Gastrocnemius medialis (tissue), 4 donors: ENCODE measurements around the gene NDOR1. TPM values are rescaled to one million over a fixed set of nuclear protein-coding genes. Genes with fewer than 3 reads are reported as not detected.
A peak's percentile ranks its signal among the peaks of the same experiment; 100 is the strongest.

Experiments used
- ATAC-seq, 2 donors: fragments of 150-250 bp; one replicate each; pipeline ENCODE4 v1.9.1; 2016
- DNase-seq, 2 donors: peaks; one replicate each; pipeline ENCODE4 v3.0.0-alpha.2; 2019
- H3K27ac ChIP-seq, 4 donors: fragments of 200-600 bp; sonication (generic); 1 replicate in 1 of 4; 2 replicates in 3 of 4; pipeline ENCODE4 v1.5.1; 2016 to 2018; ENCODE audit warnings: mild to moderate bottlenecking in 2 of 4, moderate library complexity in 1 of 4
- H3K27me3 ChIP-seq, 3 donors: fragments of 200-600 bp; sonication (generic) in 2 of 3; 1 replicate in 1 of 3; 2 replicates in 2 of 3; pipeline versions ENCODE4 v1.5.1 to v1.6.0; 2016 to 2019; ENCODE audit warnings: mild to moderate bottlenecking in 1 of 3, moderate library complexity in 1 of 3
- H3K36me3 ChIP-seq, 2 donors: fragments of 200-600 bp; sonication (generic) in 1 of 2; one replicate each; pipeline ENCODE4 v1.5.1; 2017 to 2018
- H3K4me1 ChIP-seq, 2 donors: fragments of 200-600 bp; sonication (generic) in 1 of 2; one replicate each; pipeline ENCODE4 v1.5.1; 2016 to 2017; ENCODE audit warnings: mild to moderate bottlenecking in 2 of 2
- H3K4me3 ChIP-seq, 4 donors: fragments of 200-600 bp; sonication (generic) in 3 of 4; 1 replicate in 1 of 4; 2 replicates in 3 of 4; pipeline ENCODE4 v1.5.1; 2016 to 2019; ENCODE audit warnings: mild to moderate bottlenecking in 2 of 4
- H3K9me3 ChIP-seq, 3 donors: fragments of 200-600 bp; sonication (generic) in 2 of 3; 1 replicate in 1 of 3; 2 replicates in 2 of 3; pipeline ENCODE4 v1.5.1; 2016 to 2019
- POLR2A ChIP-seq, 2 donors: fragments of 450-650 bp; IDR thresholded peaks; one replicate each; pipeline ENCODE4 v1.6.1; 2017; ENCODE audit warnings: antibody characterized with exemption in 2 of 2, mild to moderate bottlenecking in 2 of 2, moderate library complexity in 2 of 2
- in situ Hi-C, 4 donors: fragments of 200-750 bp; cut with MboI; loops; one replicate each; pipeline versions ENCODE4 v1.15.0 to v1.8.0; 2017; ENCODE audit warnings: low sequenced_read_pairs in 4 of 4
- intact Hi-C: fragments of 100-400 bp; cut with DNase I; formaldehyde crosslinking; loops from one replicate; pipeline ENCODE4 v1.15.1; 2023; ENCODE audit warnings: low total_unique reads
- total RNA-seq, 4 donors: library from RNA; depleted of rRNA; stranded (reverse); fragments of >200 nt; gene quantifications; one replicate each; pipeline versions ENCODE4 v1.1.0 to v1.2.3, GENCODE V29; 2016
- TF ChIP-seq, protein P1 (sequence below), 5 experiments: fragments of 450-650 bp in 3 of 5; fragments of 200-600 bp in 2 of 5; sonication (generic) in 2 of 5; IDR thresholded peaks in 4 of 5; conservative IDR thresholded peaks in 1 of 5; 1 replicate in 4 of 5; 2 replicates in 1 of 5; pipeline ENCODE4 v1.5.1; 2016 to 2019; ENCODE audit warnings: antibody characterized with exemption in 5 of 5, mild to moderate bottlenecking in 3 of 5, moderate library complexity in 3 of 5

NDOR1 gene
- total RNA-seq, 4 donors from 2014 or later = 2.4 to 5.0 (median 4.1) TPM

DNA sequence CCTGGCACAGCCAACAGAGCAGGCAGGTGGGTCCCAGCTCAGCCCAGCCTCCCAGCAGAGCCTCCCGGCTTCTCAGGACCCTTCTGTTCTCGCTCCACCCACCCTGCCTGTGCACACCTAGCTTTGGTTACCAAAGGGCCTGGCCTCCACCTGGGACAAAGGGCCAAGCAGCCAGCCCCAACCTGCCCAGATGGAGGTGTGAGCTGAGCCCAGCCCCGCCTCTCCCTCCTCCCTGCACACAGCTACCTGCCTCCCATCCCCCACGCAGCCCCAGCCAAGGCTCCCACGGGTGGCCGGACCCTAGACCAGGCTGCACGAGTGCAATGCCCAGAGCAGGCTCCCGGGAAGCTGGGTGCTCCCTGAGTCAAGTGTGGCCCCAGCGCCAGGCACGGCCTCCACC, 10.6 kb upstream of the NDOR1 start:
- no peak overlapping the region for H3K4me3 ChIP-seq
- no peak for DNase-seq
- intact Hi-C loops = no loop called here

DNA sequence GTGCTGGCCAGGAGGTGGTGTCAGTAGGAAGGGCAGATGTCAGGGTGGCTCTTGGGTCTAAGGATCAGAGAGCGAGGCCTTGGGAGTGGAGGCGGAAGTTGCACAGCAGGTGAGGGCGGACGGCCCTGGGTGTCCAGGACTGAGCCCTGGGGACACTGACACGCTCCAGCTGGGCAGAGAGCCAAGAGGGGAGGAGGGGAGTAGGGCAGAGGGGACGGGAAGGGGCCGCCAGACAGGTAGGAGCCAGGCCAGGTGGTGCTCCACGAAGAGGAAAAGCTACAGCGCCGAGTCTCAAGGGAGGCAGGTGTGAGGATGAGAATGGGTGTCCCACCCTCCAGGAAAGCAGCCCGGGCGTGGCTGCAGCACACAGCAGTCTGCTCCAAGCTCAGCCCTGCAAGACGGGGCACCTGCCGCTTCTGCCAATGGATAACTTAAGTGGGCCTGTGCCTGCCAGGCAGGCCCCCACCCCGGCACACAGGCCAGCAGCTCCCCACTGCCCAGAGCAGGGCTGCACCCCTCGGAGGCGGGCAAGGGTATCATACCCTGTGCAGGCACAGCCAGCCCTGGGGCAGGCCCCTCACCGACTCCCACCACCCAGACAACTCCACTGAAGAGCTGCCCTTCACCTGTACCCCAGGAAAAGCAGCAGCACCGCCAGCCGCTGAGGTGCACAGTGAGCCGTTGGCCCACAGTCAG, 9.8 kb upstream of the NDOR1 start:
- Histone ChIP-seq H3K4me3 (no peak overlapping the region), H3K9me3 (no peaks in the 10 kb centered on the region), H3K36me3 (peaks cover 0 to 12% of the 10 kb centered on the region in 2 donors), H3K27me3 (no peaks in the 10 kb centered on the region), H3K4me1 (peaks cover 24 to 41% of the 10 kb centered on the region in 2 donors), H3K27ac (no peak overlapping the region)
- intact Hi-C loops = no loop called here
- TF ChIP-seq POLR2A (IDR thresholded peaks at IDR 0.05) = no peak
- TF ChIP-seq, protein P1, sequence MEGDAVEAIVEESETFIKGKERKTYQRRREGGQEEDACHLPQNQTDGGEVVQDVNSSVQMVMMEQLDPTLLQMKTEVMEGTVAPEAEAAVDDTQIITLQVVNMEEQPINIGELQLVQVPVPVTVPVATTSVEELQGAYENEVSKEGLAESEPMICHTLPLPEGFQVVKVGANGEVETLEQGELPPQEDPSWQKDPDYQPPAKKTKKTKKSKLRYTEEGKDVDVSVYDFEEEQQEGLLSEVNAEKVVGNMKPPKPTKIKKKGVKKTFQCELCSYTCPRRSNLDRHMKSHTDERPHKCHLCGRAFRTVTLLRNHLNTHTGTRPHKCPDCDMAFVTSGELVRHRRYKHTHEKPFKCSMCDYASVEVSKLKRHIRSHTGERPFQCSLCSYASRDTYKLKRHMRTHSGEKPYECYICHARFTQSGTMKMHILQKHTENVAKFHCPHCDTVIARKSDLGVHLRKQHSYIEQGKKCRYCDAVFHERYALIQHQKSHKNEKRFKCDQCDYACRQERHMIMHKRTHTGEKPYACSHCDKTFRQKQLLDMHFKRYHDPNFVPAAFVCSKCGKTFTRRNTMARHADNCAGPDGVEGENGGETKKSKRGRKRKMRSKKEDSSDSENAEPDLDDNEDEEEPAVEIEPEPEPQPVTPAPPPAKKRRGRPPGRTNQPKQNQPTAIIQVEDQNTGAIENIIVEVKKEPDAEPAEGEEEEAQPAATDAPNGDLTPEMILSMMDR (IDR thresholded peaks at IDR 0.05 in 4 of 5, conservative IDR thresholded peaks at IDR 0.05 in 1 of 5) = no peak
- ATAC-seq (no peak), DNase-seq (no peak)
- in situ Hi-C loops = no loop called here

More for the DNA sequence above, 10.6 kb upstream of the NDOR1 start:
- ATAC-seq = no peak
- no peak overlapping the region for H3K27ac ChIP-seq
- H3K36me3 ChIP-seq = peaks cover 0 to 20% of the 10 kb centered on the region in 2 donors
- H3K9me3 ChIP-seq = no peaks in the 10 kb centered on the region
- TF ChIP-seq, protein P1 (IDR thresholded peaks at IDR 0.05 in 4 of 5, conservative IDR thresholded peaks at IDR 0.05 in 1 of 5) = no peak
- no peak for TF ChIP-seq POLR2A (IDR thresholded peaks at IDR 0.05)
- H3K27me3 ChIP-seq = no peaks in the 10 kb centered on the region
- in situ Hi-C loops = no loop called here
- peaks cover 31 to 48% of the 10 kb centered on the region in 2 donors for H3K4me1 ChIP-seq

DNA sequence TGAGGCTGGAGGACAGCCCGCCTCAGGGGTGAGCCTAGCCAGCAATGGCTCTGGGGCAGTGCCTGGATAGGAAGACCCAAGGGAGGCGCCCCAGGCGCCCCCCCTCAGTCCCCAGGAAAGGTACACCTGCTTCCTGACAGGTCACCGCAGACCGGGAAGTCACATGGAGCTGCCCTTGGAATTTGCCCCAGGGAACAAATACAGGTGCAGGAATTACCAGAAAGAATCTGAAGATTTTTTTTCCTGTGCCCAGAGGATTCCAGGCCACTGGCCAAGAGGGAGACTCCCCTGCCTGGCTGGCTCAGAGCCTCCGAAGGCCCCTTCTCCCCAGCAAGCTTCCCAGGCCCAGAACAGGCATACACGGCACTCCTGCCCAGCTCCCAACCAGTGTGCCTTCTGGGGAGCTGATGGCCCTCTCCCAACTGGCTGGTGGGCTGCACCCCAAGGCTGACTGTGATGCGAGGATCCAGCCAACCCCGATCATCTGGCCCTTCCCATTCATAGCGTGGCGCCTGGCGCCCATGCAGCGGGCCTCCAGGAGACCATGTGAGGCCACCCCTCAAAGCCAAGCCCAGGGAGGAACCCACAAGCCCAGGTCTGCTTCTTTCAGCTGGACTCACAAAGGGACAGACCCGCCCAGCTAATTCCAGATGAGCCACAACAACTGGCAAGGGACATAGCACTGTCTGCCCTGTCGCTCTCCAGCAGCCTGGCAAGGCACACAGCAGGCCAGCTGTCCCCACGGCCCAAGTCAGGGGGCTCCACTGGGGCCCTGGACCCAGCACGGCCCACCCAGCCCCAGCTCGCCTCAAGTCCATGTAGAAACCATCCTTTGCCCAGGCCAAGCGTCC, 7.2 kb upstream of the NDOR1 start:
- intact Hi-C loops = no loop called here

DNA sequence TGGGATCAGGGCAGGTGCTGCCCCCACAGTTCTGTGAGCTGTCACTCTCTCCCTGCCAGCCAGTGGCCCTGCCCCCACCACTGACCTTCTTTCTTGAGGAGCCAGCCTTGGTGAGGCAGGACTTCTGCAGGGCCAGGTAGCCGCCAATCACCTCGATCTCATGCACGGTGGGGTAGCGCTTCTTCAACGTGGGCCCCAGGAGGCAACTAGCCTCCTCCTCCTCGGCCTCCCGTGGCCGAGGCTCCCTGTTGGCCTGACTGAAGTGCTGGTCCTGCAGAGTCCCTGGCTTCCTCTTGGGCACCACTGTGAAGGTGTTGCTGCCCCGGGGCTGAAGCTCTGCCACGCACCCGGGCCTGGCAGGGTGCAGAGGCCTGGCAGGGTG, 6.6 kb upstream of the NDOR1 start:
- peak overlapping the region in 1 of 4 donors; percentile 44 for H3K4me3 ChIP-seq
- H3K4me1 ChIP-seq = peaks cover 51 to 67% of the 10 kb centered on the region in 2 donors
- H3K27ac ChIP-seq = no peak overlapping the region
- intact Hi-C loops = no loop called here
- ATAC-seq = no peak
- no peaks in the 10 kb centered on the region for H3K36me3 ChIP-seq
- no peaks in the 10 kb centered on the region for H3K27me3 ChIP-seq
- H3K9me3 ChIP-seq = no peaks in the 10 kb centered on the region
- in situ Hi-C loops = no loop called here
- DNase-seq = no peak
- no peak for TF ChIP-seq POLR2A (IDR thresholded peaks at IDR 0.05)
- TF ChIP-seq, protein P1 (IDR thresholded peaks at IDR 0.05 in 4 of 5, conservative IDR thresholded peaks at IDR 0.05 in 1 of 5) = no peak

More for the DNA sequence above, 7.2 kb upstream of the NDOR1 start:
- no peaks in the 10 kb centered on the region for H3K36me3 ChIP-seq
- TF ChIP-seq, protein P1 (IDR thresholded peaks at IDR 0.05 in 4 of 5, conservative IDR thresholded peaks at IDR 0.05 in 1 of 5) = no peak
- no peak for TF ChIP-seq POLR2A (IDR thresholded peaks at IDR 0.05)
- H3K4me3 ChIP-seq = no peak overlapping the region
- no peaks in the 10 kb centered on the region for H3K27me3 ChIP-seq
- peaks cover 45 to 62% of the 10 kb centered on the region in 2 donors for H3K4me1 ChIP-seq
- H3K27ac ChIP-seq = no peak overlapping the region
- DNase-seq (no peak), ATAC-seq (no peak)
- no peaks in the 10 kb centered on the region for H3K9me3 ChIP-seq
- in situ Hi-C loops = no loop called here
